ENCODE results near the gene UST.

Gene UST

DNA sequence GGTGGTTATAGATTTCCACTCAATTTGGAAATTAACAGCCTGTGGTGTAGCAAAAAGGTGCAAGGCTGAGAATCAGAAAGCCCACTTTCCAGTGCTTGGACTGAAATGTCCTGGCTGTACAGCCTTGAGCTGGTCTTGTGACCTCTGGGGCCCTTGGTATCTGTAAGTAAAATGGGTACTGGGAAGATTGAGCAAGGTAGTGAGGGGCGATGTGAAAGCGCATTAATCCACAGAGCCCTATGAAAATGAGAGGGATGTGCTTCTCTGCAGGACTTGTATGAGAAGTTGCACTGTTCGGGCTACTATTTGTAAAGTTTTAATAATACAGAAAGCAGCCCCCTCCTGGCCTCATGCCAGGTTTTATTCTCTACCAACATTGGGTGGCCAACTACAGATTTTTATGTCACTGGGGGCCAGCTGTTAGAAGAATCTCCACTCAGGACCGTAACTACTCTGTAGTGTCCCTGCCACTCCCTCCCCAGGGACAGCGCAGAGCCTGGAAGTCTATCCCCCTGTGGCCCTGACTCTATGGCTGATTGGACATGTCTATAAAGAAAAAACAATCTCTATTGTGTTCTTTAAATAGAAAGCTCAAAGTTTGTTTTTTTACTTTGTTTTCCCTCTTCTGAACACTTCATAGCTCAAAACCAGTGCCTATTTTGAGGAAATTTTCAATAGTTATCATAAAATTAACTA, 316.0 kb downstream of the UST start:
- no peak for DNase-seq (ENCODE audit: low read depth)

DNA sequence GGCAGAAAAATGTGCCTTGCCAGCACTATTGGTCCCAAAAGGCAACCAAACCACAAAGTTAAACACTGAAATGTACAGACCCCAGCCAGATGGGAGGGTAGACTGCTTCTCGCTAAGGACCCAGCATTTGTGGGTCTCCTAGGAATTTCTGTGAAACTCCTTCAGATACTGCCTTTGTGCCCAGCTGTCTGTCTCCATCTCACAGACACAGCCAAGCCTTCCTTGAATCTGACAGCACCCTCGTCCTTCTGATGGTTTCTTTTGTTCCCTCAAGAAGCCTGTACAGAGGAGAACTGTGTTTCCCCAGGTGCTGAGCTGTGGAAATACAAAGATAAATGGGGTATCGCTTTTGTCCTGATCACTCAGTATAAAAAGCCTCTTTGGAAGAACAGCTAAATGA, 316.6 kb downstream of the UST start:
- no peak for DNase-seq (ENCODE audit: low read depth)

DNA sequence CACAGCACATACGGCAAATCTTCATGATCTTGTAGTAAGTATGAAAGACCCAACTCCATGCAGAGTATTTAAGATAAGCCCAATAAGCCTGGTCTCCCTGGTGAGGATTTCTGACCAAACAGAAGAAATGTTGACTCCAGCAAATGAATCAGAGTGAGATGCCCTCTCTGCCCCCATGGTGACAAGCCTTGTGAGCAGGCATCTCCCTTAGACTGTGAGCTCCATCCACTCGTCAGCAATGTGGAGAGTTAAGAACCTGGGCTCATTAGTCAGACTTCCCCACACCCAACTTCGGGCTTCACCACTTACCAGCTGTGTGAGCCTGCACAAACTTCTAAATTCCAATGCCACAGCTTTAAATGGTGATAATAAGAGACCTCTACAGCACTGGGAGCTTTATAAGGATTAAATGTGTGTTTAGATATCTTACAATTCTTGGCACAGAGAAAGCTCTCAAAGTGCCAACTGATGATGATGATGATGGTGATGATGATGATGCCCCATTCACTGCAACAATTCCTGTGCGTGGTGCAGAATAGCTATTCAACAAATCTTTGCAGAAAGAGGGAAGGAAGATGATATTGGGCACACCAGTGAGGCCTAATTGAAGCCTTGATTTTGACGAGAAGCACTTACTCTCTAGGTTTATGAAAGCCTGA, 317.3 kb downstream of the UST start:
- DNase-seq (ENCODE audit: low read depth): no peak

DNA sequence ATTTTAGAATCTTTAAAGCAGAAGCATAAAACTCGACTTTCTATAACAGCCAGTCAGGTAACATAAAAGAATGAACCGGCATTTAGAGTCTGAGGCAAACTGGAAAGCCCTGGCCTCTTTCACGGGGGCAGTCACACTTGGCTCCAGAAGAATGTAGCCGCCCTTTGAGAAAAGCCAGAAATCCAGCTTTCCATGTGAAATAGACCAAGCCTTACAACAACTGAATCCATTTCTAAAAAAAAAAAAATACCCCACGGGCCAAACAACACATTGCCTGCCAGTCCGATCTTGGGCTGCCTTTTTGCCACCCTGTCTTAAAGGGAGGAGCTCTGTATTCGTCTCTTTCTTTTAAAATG, 317.8 kb downstream of the UST start:
- no peak for DNase-seq (ENCODE audit: low read depth)

DNA sequence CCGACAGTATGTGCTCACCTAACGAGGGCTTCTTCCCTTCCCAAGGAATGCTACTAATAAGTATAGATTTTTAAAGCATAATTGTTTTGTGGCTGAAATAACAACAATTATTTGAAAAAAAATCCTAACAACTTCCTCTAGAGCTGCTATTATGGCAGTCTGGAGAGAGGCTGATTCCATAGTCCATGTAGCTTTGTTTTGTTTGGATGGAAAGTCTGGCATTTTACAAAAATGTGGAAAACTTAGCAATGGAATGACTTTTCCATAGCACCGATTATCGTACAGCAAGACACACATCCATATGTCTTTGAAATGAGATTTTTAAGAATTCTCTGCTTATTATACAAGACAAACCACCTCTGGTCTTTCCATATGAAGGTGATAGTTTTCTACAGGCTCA, 318.3 kb downstream of the UST start:
- no peak for DNase-seq (ENCODE audit: low read depth)

DNA sequence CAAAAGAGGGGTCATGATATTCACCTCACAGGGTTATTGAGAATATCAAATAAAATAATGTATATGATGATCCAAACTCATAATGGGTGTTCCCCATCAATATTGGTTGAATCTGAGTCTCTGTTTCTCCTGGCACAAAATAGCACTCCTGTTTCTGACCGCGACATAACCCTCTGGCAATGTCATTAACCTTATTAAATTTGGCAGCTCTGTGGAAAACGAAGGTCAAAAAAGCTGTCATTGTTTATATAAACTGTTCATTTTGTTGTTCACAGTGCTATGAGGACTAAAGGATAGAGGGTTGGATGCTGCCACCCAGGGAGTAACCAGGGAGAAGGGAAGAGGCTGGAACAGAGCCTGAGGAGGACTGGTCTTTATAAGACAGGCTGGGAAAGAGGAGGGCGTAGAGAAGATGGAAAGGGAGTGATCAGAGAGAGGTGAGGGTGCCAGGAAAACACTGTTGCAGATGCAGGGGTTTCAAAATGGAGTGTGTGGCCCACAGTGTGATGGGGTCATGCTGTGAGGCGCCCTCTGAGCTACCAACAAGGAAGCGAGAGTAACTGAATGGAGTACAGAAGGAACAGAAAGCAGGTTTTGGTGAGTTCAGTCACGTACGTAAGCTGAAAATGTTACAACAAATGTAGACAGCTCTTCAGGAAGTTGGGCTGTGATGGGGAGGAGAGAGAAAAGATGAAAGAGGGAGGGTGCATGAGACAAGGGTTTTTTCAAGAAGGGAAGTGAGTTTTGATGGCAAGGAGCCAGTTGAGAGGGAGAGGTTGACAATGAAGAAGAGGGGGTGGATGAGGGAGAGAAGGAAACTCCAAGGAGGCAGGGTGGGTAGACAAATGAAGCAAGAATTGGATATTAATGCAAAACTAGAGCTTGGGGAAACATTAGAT, 319.1 kb downstream of the UST start:
- no peak for DNase-seq (ENCODE audit: low read depth)

DNA sequence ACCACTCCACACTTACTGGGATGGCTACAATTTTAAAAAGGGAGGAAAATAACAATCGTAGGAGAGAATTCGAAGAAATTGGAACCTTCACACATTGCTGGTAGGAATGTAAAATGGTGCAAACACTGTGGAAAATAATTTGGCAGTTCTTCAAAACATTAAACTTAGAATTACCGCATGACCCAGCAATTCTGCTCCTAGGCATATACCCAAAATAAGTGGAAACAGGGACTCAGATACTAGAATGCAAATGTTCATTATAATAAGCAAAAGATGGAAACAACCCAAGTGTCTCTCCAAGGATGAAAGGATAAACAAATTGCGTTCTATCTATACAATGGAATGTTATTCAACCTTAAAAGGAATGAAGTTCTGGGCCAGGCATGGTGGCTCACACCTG, 325.2 kb downstream of the UST start:
- no peak for DNase-seq (ENCODE audit: low read depth)

DNA sequence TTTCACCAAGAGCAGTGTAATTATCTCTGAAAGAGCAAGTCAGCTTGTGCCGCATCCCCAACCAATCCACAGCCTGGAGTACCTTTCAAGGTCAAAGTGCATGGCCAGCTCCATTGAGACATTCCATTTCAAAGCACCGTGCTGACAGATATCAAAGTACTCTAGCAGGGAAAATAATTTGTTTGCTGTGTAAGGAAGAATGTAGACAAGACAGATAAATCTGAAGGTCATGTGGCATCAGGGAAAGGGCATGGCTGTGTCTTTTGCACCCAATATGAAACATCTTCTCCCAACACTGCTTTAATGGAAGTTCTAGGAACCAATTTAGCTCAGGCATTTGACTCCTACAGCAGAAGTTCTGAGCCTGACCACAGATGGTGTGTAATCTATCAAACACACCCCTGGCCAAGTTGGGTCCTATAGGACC, 328.0 kb downstream of the UST start:
- no peak for DNase-seq (ENCODE audit: low read depth)

DNA sequence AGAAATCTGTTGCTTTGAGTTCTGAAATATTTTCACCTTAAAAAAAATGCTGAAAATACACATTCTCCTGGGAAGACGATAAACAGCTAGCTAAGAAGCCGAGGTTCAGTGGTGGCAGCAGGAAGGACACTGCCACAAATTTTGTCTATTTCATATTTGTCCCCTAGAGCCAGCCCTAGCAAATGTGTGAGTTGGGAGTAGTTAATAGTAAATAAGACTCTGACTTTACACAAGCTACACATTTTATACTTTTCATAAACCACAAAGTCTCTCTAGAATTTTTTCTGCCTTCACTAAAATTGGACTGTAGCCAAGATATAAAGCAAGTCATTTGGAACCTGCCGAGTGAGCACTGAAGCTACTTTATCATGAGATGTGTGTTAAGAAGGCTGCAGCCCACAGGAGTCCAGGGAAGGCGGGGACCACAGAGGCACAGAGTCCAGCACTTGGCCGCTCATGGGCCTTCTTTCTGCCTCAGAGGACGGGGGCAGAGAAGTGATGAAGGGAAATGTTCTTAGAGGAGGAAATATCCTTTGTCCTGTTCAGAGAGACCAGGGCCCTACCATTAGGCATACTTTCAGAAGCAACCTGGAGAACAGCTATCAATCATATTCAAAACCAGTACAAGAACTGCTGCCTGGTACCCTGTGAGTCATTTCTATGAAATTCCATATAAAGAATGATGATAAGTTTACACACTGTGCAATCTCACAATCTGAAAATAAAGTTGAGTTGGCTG, 329.0 kb downstream of the UST start:
- peak; percentile 86 for DNase-seq (ENCODE audit: low read depth)

DNA sequence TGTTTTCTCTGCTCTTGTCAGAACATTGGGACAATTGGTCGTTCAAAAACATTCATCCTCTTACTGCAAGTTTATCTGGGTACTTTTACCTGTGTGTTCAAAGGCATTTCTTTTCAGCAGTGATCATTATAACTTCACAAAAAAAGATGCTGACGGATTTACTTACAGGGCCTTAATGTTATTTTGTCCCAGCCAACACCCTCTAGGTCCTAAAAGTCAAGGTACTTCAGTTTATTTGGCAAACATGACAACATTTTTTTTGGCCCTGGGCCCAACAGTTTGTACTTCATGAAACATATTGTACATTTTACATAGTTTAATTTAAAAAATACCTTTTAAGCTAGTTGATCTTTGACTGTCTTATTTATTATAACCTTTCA, 329.5 kb downstream of the UST start:
- no peak for DNase-seq (ENCODE audit: low read depth)

DNA sequence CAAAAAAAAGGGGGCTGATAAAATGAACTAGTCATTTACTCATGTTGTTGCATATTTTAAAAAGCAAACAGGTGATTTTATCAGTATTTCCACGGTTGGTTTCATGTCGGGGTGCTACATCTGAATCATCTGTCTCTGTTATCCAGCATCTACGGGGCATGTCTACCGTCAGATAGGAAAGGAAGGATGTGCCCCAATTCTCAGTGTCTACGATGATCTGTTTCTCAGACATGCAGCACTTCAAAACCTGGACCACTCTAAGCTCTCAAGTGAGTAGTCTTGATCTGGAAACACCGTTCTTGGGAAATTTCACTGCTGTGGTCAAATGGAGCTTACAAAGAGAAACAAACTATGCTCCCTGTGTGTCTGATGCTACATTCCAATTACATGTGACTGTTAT, 330.4 kb downstream of the UST start:
- peak; percentile 97 for DNase-seq (ENCODE audit: low read depth)

DNA sequence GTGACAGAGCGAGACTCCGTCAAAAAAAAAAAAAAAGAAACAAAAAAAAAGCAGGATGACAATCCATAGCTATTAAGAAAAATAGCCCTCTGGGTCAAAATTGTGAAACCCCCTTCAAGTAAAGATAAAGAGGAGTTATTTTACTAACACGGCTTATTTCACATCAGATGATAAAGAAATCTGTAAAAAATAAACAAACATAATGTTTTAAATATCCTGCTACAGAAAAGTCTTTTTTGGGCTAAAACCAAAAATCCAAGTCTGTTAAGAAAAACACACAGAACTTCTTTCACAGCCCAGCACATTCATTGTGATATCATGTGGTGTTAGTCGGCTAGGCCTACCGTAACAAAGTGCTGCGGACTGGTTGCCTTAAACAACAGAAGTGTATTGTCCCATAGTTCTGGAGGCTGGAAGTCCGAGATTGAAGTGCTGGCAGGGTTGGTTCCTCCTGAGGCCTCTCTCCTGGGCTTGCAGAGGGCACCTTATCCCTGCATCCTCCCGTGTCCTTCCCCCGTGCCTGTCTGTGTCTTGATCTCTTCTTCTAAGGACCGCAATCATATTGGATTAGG, 331.5 kb downstream of the UST start:
- DNase-seq (ENCODE audit: low read depth): peak; percentile 54

DNA sequence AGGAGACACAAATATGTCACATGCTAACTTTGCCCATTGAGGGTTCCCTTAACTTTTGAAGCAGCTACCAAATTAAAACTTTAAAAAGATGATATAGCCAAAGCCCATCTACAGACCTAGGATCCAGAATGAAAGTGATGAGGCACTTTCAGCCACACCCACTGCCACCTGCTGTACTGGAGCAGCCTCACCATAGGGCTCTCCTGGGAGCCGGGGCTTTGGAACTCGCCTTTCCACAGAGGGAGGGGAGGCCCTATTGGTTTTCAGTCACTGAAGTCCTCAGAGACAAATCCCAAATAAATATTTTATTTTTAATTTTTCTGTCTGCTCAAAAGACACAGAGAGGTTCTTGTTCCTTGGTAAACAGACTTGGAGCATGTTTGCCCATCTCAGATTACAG, 332.6 kb downstream of the UST start:
- DNase-seq (ENCODE audit: low read depth): no peak

DNA sequence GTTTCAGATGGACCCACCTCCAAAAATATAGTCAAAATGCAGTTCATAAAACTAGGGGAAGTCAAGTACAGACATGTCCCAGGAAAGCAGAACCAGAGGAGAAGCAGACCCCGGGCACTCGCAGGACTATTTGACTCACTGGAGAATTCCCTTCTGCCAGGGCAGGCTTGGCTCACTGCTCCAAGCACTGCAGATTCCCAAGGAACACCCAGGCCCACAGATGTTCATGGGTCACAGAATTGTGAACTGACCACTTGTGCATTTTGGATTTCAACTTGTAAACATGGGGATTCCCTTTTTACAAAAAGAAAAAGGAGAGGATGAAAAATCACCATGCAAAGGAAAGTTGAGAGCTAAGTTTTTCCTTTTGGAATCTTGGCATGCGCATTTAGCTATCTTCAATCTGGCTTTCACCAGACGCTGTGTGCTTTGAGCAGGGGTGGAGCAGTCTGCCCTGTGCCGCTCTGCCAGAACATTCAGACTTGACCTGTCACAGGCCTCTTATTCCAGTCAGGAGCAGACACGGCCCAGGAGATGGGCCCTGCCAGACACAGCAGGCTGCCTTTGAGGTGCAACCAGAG, 333.2 kb downstream of the UST start:
- DNase-seq (ENCODE audit: low read depth): peak; percentile 32

DNA sequence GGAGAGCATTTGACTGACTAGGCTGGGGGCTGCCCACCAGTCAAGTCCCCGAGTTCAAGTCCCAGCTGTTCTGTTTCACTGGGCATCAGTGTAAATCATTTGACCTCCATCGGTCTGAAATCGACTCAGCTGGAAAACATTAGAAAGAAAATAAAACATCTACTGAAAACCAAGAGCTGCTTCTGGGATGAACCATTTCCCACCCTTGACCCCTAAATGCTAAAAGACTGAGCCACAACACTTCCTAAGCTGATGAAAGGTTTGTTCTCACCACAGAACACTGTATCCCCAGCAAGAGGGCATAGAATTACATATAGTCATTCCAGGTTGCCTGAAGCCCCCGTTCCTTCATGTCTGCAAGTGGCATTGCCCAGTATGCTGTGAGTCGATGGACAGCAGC, 333.7 kb downstream of the UST start:
- DNase-seq (ENCODE audit: low read depth): peak; percentile 41

DNA sequence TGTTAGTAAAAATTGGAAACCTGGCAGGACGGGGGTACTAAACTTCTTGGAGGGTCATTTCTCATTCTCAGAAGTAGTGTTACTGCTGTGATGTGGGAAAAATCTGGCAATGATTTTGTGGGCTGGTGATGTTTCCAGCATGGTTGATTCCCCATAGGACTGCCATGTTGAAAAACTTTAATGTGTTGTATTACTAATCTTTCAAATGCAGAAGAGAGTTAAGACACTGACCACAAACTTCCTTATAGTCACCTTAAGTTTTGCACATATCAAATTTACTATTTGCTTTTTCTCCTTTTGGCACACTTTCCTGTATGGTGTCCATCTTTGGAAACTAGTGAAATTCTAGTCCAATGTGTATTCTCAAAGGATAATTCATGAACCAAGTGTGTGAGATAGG, 334.5 kb downstream of the UST start:
- DNase-seq (ENCODE audit: low read depth): no peak

DNA sequence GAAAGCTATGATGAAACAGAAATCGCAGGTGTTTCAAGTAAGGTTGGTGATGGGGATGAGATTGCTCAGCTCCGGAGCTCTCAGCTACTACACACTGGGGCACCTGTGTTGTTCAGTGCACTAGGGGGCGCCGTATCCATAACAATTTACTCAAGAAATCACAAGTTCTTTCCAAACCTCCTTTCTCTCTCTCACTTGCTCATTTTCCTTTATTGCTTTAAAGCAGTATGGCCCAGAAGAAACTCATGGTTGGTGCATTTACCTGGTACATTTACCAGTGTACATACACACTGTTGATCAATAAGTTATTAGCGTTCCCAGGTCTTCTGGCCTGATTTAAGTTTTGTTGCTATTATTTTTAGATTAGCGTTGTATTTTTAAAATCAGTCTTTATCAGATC, 335.5 kb downstream of the UST start:
- peak; percentile 72 for DNase-seq (ENCODE audit: low read depth)

DNA sequence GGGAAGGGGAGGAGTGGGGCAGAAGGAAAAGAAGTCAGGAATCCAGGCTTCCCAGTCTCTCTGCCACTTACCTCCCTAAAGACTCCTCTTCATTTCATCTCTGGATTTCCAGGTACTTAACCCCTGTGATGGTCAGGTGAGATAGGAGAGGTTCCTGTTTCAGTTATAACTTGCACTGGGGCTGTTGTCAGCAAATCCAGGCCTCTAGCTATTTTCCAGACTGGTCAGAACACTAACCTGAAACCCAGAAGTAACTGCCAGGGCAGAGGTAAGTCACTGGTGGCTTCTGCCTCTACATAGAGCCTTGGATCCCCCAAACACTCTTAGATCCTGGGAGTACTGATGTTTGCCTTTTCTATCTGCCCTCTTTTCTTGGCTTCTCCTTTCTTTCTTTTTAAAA, 337.2 kb downstream of the UST start:
- DNase-seq (ENCODE audit: low read depth): no peak

DNA sequence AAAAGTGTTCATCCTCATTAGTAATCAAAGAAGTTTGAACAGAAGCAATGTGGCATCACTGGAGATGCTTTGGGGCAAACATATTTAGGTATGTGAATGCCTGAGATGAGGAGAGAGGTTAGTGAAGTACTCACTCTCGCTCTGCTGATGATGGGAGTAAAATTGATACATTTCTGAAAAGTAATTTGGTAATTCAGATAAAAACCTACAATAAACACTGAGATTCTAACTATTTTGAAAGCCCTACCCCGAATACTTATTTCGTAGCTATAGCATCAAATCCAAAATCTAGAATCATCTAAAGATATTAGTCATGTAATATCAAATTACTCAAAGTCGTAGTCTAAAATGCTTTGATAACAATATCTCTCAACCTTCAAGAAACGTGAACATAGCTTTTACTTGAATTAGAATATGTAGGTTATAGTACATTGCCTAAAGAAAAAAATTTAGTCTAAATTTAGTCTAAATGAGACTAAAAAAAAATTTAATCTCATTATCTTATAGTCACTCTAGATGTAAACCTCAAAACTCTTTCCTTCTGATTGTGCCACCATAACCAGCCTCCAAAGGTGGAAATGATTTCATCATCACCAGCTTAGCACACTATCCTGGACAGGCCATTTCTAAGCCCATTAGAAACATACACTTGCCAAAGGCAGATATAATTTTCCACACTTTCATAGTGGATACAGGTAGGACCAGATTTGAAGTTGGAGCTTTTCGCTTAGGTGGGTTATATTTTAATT, 338.2 kb downstream of the UST start:
- no peak for DNase-seq (ENCODE audit: low read depth)

DNA sequence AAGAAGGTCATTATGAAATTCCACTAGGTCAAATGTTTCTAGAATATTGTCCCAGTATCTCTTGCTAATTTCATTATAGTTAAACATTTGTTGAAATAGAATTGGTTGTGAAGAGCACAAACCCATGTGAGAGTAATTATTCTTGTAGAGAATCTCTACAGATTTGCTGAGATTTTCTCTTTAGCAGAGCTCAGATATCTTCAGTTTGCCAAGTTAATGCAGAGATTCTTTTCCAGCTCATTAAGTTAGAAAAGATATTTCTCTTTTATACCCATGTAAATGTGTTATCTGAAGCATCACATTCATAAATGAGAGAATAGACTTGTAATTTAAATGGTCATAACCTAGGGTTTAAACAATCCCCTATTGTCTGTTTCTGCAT, 338.7 kb downstream of the UST start:
- DNase-seq (ENCODE audit: low read depth): no peak

DNA sequence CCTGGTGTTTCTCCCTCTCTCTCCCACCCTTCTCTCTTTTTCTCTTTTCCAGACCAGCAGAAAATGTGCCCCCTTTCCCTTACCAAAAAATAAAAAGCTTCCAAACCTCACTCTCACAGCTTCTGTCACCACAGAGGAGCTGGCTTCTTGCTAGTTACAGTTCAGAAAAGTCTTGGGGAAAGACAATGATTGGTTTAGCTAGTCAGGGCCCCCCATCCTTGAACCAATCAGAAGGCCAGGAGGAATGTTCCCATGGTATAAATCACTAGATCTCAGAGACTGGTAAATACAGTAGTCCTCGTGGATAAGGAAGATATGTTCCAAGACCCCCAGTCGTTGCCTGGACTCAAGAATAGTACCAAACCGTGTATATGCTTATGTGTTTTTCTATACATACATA, 339.5 kb downstream of the UST start:
- no peak for DNase-seq (ENCODE audit: low read depth)
